Neutrophil (primary cell): ENCODE results near the gene GALNT17.
"Not testable (repeated sequence)": the region's sequence is repeated elsewhere in the genome, so short reads cannot be mapped to it uniquely, and the experiment has no call there.

Experiments used
- H3K27ac ChIP-seq: fragments of 200-600 bp; sonication (generic); 2 replicates; pipeline ENCODE4 v1.5.1; 2016; ENCODE audit warnings: mild to moderate bottlenecking, moderate library complexity
- H3K27me3 ChIP-seq: fragments of 200-600 bp; sonication (generic); 2 replicates; pipeline ENCODE4 v1.6.0; 2016; ENCODE audit warnings: mild to moderate bottlenecking
- H3K36me3 ChIP-seq: fragments of 200-600 bp; sonication (generic); 2 replicates; pipeline ENCODE4 v1.5.1; 2017
- H3K4me1 ChIP-seq, 2 experiments: fragments of 200-600 bp in 1 of 2; sonication (generic) in 1 of 2; 1 replicate in 1 of 2; 2 replicates in 1 of 2; pipeline versions ENCODE4 v1.5.1 to v1.6.1; 2013 to 2016; ENCODE audit warnings: low read depth in 1 of 2, low read length in 1 of 2, mild to moderate bottlenecking in 1 of 2, moderate library complexity in 1 of 2; ENCODE audit not compliant: control insufficient read depth in 1 of 2, insufficient read depth in 1 of 2
- H3K4me3 ChIP-seq, 2 experiments: fragments of 200-600 bp in 1 of 2; sonication (generic) in 1 of 2; 1 replicate in 1 of 2; 2 replicates in 1 of 2; pipeline ENCODE4 v1.5.1; 2013 to 2016; ENCODE audit warnings: low read depth in 1 of 2, low read length in 1 of 2, mild to moderate bottlenecking in 1 of 2, moderate library complexity in 1 of 2
- H3K9me3 ChIP-seq: fragments of 200-600 bp; sonication (generic); 2 replicates; pipeline ENCODE4 v1.5.1; 2016
- TF ChIP-seq, protein P1 (sequence below): fragments of 200-600 bp; sonication (generic); IDR thresholded peaks from 2 replicates; pipeline ENCODE4 v1.5.1; 2016; ENCODE audit warnings: antibody characterized with exemption

GALNT17 gene

DNA sequence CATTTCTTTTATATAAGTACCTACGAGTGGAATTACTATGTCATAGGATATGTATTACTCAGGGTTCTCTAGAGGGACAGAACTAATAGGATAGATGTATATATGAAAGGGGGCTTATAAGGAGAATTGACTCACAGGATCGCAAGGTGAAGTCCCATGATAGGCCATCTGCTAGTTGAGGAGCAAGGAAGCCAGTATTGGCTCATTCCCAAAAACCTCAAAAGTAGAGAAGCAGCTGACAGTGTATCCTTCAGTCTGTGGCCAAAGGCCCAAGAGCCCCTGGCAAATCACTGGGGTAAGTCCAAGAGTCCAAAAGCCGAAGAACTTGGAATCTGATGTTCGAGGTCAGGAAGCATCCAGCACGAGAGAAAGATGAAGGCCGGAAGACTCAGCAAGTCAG is 59.8 kb downstream of the GALNT17 start:
- no peaks in the 10 kb centered on the region for H3K27me3 ChIP-seq
- TF ChIP-seq, protein P1, sequence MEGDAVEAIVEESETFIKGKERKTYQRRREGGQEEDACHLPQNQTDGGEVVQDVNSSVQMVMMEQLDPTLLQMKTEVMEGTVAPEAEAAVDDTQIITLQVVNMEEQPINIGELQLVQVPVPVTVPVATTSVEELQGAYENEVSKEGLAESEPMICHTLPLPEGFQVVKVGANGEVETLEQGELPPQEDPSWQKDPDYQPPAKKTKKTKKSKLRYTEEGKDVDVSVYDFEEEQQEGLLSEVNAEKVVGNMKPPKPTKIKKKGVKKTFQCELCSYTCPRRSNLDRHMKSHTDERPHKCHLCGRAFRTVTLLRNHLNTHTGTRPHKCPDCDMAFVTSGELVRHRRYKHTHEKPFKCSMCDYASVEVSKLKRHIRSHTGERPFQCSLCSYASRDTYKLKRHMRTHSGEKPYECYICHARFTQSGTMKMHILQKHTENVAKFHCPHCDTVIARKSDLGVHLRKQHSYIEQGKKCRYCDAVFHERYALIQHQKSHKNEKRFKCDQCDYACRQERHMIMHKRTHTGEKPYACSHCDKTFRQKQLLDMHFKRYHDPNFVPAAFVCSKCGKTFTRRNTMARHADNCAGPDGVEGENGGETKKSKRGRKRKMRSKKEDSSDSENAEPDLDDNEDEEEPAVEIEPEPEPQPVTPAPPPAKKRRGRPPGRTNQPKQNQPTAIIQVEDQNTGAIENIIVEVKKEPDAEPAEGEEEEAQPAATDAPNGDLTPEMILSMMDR, result no peak
- H3K9me3 ChIP-seq, result no peaks in the 10 kb centered on the region
- no peaks in the 10 kb centered on the region for H3K4me1 ChIP-seq
- no peaks in the 10 kb centered on the region for H3K36me3 ChIP-seq
- no peak overlapping the region for H3K4me3 ChIP-seq
- no peak overlapping the region for H3K27ac ChIP-seq

DNA sequence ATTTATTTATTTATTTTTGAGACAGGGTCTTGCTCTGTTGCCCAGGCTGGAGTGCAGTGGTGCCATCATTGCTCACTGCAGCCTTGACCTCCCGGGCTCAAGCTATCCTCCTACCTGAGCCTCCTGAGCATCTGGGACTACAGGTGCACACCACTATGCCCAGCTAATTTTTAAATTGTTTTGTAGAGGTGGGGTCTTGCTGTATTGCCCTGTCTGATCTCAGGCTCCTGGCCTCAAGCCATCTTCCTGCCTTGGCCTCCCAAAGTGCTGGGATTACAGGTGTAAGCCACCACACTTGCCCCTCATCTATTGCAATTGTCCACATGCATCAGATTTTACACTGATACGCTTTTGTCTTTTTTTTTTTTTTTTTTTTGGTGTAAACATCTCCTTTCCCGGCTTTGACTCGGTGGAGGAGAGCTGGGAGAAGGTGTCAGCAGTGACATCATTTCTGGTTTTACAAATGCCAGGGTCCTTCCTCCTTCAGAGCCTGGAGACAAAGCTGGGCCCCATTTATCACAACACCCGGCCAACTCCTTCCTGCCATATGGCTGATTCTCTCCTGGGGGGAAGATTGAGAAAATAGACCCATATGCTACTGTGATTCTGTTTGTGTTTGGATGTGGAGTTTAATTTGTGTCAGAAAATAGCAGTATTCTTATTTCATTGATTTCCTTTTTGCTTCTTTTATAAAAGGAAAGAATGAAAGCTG is 61.3 kb downstream of the GALNT17 start:
- Histone ChIP-seq H3K4me1 (no peaks in the 10 kb centered on the region), H3K4me3 (no peak overlapping the region), H3K27me3 (no peaks in the 10 kb centered on the region), H3K36me3 (no peaks in the 10 kb centered on the region), H3K27ac (no peak overlapping the region), H3K9me3 (no peaks in the 10 kb centered on the region)
- TF ChIP-seq, protein P1, result no peak

DNA sequence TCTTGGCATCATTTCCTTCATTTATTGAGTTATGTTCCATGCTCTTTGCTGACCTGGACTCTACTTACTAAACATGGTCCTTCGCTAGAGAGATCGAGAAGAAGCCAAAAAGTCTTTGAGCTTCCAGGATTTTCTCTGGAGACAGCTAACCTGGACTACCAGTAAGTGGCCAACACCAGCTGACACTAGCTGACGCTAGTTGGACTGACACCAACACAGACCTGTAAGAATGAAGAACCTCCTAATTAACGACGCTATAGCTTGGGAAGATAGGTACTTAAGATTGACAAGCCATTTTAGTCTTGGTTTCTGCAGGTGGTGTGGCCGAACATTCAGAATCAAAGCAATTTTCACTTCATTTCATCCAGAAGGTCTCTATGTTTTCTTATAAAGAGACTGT is 66.4 kb downstream of the GALNT17 start:
- TF ChIP-seq, protein P1, result no peak
- Histone ChIP-seq H3K4me1 (no peaks in the 10 kb centered on the region), H3K9me3 (no peaks in the 10 kb centered on the region), H3K27ac (no peak overlapping the region), H3K27me3 (no peaks in the 10 kb centered on the region), H3K4me3 (no peak overlapping the region), H3K36me3 (no peaks in the 10 kb centered on the region)

DNA sequence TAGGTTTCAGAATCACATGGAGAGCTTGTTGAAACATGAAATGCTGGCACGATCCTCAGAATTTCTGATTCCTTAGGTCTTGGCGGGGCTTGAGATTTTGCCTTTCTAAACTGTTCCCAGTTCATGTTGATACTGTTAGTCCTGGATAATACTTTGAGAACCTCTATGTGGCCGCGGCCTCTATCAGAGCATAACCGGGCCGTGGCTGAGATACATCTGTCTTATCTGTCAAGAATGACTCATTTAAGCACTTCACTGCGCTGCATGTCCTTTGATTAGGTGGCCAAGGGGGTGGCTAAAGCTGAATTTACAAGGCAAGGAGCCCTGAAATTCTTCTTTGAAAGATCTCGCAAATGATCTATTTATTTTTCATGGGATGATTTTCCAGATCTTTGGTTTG is 66.9 kb downstream of the GALNT17 start:
- H3K4me1 ChIP-seq, result no peaks in the 10 kb centered on the region
- H3K27me3 ChIP-seq, result no peaks in the 10 kb centered on the region
- H3K9me3 ChIP-seq, result no peaks in the 10 kb centered on the region
- no peak overlapping the region for H3K27ac ChIP-seq
- no peak overlapping the region for H3K4me3 ChIP-seq
- no peaks in the 10 kb centered on the region for H3K36me3 ChIP-seq
- TF ChIP-seq, protein P1, result no peak

DNA sequence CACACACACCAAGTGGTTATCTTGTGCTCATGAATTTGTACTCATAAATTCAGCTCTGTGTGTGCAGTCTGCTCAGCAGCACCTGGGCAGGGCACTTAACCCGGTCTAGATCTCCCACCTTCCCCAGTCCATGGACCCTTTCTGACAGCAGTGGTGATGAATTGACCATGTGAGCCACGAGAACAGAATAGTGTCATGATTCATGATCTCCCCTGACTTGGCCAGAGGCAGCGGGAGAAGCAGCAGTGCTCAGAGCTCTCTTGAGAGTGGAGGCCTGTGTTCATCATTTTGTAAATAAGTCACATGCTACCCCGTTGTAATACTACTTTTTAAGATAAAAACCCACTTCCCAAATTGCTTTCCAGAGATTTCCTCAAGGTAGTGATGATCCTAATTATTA is 74.2 kb downstream of the GALNT17 start:
- no peaks in the 10 kb centered on the region for H3K36me3 ChIP-seq
- H3K27ac ChIP-seq, result no peak overlapping the region
- no peaks in the 10 kb centered on the region for H3K27me3 ChIP-seq
- H3K4me3 ChIP-seq, result no peak overlapping the region
- no peaks in the 10 kb centered on the region for H3K9me3 ChIP-seq
- no peaks in the 10 kb centered on the region for H3K4me1 ChIP-seq
- TF ChIP-seq, protein P1, result no peak

DNA sequence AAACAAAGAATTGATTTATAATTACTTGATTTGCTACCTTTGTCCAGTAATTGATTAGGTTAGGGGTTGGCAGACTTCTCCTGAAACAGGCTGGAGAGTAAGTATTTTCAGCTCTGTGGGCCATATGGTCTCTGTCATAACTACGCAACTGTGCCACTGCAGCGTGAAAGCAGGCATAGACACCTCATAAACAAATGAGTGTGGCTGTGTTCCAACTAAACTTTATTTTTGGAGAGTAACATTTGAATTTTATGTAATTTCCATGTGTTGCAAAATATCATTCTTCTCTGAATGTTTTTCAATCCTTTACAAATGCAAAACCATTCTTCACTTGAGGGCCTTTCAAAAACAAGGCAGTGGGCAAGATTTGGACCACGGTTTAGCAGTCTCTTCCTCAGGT is 76.9 kb downstream of the GALNT17 start:
- Histone ChIP-seq H3K4me3 (no peak overlapping the region), H3K4me1 (no peaks in the 10 kb centered on the region), H3K9me3 (no peaks in the 10 kb centered on the region), H3K36me3 (no peaks in the 10 kb centered on the region), H3K27me3 (no peaks in the 10 kb centered on the region), H3K27ac (no peak overlapping the region)
- TF ChIP-seq, protein P1, result no peak

DNA sequence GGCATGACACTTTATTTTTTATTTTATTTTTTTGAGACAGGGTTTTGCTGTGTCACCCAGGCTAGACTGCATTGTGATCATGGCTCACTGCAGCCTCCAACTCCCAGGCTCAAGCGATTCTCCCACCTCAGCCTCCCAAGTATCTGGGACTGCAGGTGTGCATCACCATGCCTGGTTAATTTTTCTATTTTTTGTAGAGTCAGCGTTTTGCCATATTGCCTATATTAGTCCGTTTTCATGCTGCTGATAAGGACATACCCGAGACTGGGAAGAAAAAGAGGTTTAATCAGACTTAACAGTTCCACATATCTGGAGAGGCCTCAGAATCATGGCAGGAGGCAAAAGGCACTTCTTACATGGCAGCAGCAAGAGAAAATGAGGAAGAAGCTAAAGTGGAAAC is 77.5 kb downstream of the GALNT17 start:
- H3K4me3 ChIP-seq, H3K36me3 ChIP-seq, H3K9me3 ChIP-seq, H3K27me3 ChIP-seq, H3K4me1 ChIP-seq, H3K27ac ChIP-seq: not testable (repeated sequence)
